ENCODE data around the gene FLRT2. TPM values are rescaled to one million over a fixed set of nuclear protein-coding genes. Genes with fewer than 3 reads are reported as not detected.

FLRT2 gene
- total and polyA plus RNA-seq, 2 experiments from 2014 or later: 5.2 to 5.8 TPM

DNA sequence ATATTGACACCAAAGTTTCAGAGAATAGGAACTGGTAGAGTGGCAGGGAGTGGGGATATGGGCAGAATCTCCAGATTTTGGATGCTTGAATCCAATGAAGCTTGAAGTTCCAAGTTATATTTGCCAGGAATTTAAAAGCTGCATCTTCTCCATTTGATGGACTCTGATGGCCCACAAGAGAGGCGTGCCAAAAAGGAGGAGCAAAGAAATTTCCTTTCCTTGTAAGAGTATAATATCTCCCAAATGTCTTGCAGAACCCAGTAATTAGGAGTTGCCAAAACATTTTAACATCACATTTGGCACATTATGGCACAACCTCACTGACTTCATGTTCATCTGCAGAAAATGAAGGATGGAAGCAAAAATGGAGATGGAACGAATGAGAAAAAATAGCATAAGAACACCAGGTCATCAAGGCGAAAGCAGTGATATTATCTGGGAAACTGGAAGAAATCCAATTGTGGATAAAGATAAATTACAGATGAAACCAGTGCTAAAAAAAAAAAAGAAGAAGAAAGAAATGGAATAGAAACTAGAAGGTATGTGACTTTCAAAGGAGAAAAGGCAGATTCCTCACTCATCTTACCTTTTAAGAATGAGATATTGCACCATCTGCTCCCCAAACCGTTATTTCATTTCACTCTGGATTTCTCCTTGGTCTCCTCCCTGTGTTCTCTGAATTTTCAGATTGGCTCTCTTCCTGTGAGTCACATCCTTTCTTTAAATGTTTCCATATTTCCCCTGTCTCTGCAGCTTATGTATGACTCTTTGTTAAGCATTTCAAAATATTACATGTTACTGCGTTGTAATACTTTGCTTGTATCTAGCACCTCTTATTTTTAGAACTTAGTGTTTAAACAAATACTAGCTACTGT lies 13.5 kb upstream of the FLRT2 start:
- Histone ChIP-seq H3K4me3 (no peak overlapping the region), H3K36me3 (no peaks in the 10 kb centered on the region)
- TF ChIP-seq, protein P1, sequence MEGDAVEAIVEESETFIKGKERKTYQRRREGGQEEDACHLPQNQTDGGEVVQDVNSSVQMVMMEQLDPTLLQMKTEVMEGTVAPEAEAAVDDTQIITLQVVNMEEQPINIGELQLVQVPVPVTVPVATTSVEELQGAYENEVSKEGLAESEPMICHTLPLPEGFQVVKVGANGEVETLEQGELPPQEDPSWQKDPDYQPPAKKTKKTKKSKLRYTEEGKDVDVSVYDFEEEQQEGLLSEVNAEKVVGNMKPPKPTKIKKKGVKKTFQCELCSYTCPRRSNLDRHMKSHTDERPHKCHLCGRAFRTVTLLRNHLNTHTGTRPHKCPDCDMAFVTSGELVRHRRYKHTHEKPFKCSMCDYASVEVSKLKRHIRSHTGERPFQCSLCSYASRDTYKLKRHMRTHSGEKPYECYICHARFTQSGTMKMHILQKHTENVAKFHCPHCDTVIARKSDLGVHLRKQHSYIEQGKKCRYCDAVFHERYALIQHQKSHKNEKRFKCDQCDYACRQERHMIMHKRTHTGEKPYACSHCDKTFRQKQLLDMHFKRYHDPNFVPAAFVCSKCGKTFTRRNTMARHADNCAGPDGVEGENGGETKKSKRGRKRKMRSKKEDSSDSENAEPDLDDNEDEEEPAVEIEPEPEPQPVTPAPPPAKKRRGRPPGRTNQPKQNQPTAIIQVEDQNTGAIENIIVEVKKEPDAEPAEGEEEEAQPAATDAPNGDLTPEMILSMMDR (IDR thresholded peaks at IDR 0.05; ENCODE audit: low read depth, low read length): no peak

DNA sequence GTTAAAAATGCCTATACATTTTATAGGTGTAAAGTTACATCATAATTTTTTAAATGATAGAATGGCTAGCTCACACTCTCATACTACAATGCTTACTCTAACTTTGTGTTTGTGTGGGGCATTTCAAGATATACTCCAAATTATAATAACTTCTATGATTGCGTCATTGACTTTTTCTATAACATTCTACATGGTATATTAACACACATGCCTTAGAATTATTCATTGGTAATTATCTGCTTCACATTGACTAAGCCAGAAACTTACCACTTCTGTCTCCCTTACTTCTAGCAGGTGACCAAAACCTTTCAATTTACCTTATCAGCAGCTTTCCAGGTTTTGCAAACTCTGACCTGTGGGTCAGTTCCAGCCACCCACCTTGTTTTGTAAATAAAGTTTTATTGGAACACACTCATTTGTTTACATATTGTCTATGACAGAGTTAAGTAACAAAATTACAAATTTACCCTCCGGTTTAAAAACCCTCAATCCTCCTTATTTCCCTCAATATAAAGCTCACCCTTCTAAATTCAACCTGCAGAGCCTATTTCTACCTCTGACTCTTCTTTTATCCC lies 12.7 kb upstream of the FLRT2 start:
- H3K36me3 ChIP-seq: no peaks in the 10 kb centered on the region

More for the DNA sequence above, 13.5 kb upstream of the FLRT2 start:
- Histone ChIP-seq H3K27me3 (no peaks in the 10 kb centered on the region), H3K4me1 (ENCODE audit: low read depth) (no peaks in the 10 kb centered on the region), H3K27ac (no peak overlapping the region), H3K9me3 (ENCODE audit: low read depth) (no peaks in the 10 kb centered on the region)
- DNase-seq (ENCODE audit: low read depth in 1 of 2, low spot score in 1 of 2): peak in 1 of 2 donors; percentile 91

DNA sequence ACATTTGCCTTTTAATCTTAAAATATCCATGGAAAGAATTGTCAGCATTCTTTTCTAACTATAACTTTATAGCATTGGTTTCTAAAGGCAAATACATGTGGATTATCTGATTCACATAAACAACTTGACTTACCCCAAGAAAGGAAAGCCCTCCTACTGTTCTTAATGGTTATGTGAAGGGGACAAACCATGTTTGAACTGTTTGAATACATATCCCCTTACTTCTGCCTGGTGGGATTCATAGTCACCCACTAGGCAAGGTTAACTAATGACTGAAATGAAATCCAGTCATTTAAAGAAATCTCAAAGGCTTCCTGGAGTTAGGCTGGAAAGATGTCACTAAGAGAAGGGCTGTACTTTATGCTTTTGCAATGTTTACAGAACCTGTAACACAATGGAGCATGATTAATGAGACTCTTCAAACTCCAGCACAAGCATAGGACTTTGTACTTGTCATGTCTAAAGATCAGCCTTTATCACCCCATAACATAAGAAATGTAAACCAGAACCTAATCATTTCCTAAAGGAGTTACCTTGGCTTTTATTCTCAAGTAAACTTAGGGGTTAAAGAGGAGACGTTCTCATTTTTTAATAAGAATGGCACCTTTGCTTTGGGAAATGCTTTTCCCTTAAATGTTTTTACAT lies 10.2 kb upstream of the FLRT2 start:
- TF ChIP-seq, protein P1 (IDR thresholded peaks at IDR 0.05; ENCODE audit: low read depth, low read length): no peak
- no peaks in the 10 kb centered on the region for H3K27me3 ChIP-seq
- no peaks in the 10 kb centered on the region for H3K9me3 ChIP-seq (ENCODE audit: low read depth)
- H3K27ac ChIP-seq: no peak overlapping the region
- no peaks in the 10 kb centered on the region for H3K36me3 ChIP-seq
- DNase-seq (ENCODE audit: low read depth in 1 of 2, low spot score in 1 of 2): no peak
- no peak overlapping the region for H3K4me3 ChIP-seq
- H3K4me1 ChIP-seq (ENCODE audit: low read depth): peaks cover 4% of the 10 kb centered on the region

More for the DNA sequence above, 12.7 kb upstream of the FLRT2 start:
- Histone ChIP-seq H3K9me3 (ENCODE audit: low read depth) (no peaks in the 10 kb centered on the region), H3K4me3 (no peak overlapping the region), H3K27me3 (no peaks in the 10 kb centered on the region), H3K27ac (no peak overlapping the region), H3K4me1 (ENCODE audit: low read depth) (no peaks in the 10 kb centered on the region)
- TF ChIP-seq, protein P1 (IDR thresholded peaks at IDR 0.05; ENCODE audit: low read depth, low read length): no peak
- DNase-seq (ENCODE audit: low read depth in 1 of 2, low spot score in 1 of 2): no peak

DNA sequence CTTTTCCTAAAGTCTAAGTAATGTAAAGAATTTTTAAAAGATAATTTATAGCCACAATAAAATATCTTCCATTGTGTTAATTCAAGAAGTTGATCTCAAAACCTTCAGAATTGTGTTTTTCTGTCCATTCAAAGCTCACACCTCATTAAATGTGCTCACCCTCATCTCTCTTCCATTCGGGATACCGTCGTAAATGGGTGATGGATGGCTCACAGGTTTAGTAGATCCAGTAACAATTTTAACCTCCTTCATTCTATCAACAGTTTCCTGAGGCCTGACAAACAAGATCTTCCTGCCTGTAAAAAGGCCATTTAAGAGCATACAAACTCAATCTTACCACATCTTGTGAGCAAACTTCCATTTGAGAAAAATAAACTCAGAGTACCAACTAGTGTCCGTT lies 9.4 kb upstream of the FLRT2 start:
- no peak overlapping the region for H3K4me3 ChIP-seq
- TF ChIP-seq, protein P1 (IDR thresholded peaks at IDR 0.05; ENCODE audit: low read depth, low read length): no peak
- no peaks in the 10 kb centered on the region for H3K27me3 ChIP-seq
- H3K36me3 ChIP-seq: no peaks in the 10 kb centered on the region
- peaks cover 4% of the 10 kb centered on the region for H3K4me1 ChIP-seq (ENCODE audit: low read depth)
- no peaks in the 10 kb centered on the region for H3K9me3 ChIP-seq (ENCODE audit: low read depth)
- no peak overlapping the region for H3K27ac ChIP-seq
- DNase-seq (ENCODE audit: low read depth in 1 of 2, low spot score in 1 of 2): no peak

DNA sequence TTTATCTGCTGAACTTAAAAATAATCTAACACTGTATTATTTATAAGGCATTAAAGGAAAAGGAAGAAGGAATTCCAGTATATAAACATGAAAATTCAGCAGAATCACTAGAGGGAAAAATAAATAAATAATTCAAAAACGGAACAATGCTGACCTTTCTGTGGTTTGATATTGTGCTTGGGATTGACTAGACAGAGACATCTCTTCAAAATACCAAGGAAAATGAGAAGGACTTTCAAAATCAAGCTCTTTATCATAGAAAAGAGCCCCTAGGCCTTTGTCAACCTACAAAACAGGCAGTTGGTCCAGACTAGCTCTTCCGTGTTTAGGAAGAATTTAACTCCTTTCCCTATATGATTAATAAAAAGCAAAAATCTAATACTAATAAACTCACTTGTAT lies 6.3 kb upstream of the FLRT2 start:
- Histone ChIP-seq H3K4me1 (ENCODE audit: low read depth) (peaks cover 4% of the 10 kb centered on the region), H3K9me3 (ENCODE audit: low read depth) (no peaks in the 10 kb centered on the region), H3K4me3 (no peak overlapping the region), H3K27me3 (no peaks in the 10 kb centered on the region), H3K27ac (no peak overlapping the region), H3K36me3 (no peaks in the 10 kb centered on the region)
- no peak for DNase-seq (ENCODE audit: low read depth in 1 of 2, low spot score in 1 of 2)
- TF ChIP-seq, protein P1 (IDR thresholded peaks at IDR 0.05; ENCODE audit: low read depth, low read length): no peak

Data from cardiac muscle cell (in vitro differentiated cells and primary cell).